ENCODE data around the gene SERPIND1.
"Not testable (repeated sequence)": the region's sequence is repeated elsewhere in the genome, so short reads cannot be mapped to it uniquely, and the experiment has no call there.

Gene SERPIND1

GRCh38 chr22:20773793-20774212, at the start of gene SERPIND1:
SERPIND1 (plus strand) TSS chr22:20774113; CDS start chr22:20779313, 5,200 bp downstream.
- no peak for DNase-seq (ENCODE audit: low spot score)

- DNase-seq (ENCODE audit: low spot score): no peak
Observed at GRCh38 chr22:20724676-20725454, 49.0 kb upstream of the SERPIND1 start.

GRCh38 chr22:20725987-20726558, 47.8 kb upstream of the SERPIND1 start:
- no peak for DNase-seq (ENCODE audit: low spot score)

GRCh38 chr22:20727118-20728015, 46.5 kb upstream of the SERPIND1 start:
- DNase-seq (ENCODE audit: low spot score): no peak

- DNase-seq (ENCODE audit: low spot score): no peak
Observed at GRCh38 chr22:20728523-20729190, 45.3 kb upstream of the SERPIND1 start.

- no peak for DNase-seq (ENCODE audit: low spot score)
Observed at GRCh38 chr22:20729194-20729593, 44.7 kb upstream of the SERPIND1 start.

- not testable (repeated sequence) for DNase-seq (ENCODE audit: low spot score)
Observed at GRCh38 chr22:20732431-20732830, 41.5 kb upstream of the SERPIND1 start.

GRCh38 chr22:20735356-20736162, 38.4 kb upstream of the SERPIND1 start:
- not testable (repeated sequence) for DNase-seq (ENCODE audit: low spot score)

GRCh38 chr22:20736891-20737290, 37.0 kb upstream of the SERPIND1 start:
- DNase-seq (ENCODE audit: low spot score): not testable (repeated sequence)

GRCh38 chr22:20738394-20739089, 35.4 kb upstream of the SERPIND1 start:
- DNase-seq (ENCODE audit: low spot score): no peak

GRCh38 chr22:20740222-20740951, 33.5 kb upstream of the SERPIND1 start:
- DNase-seq (ENCODE audit: low spot score): no peak

GRCh38 chr22:20741008-20741633, 32.8 kb upstream of the SERPIND1 start:
- DNase-seq (ENCODE audit: low spot score): no peak

GRCh38 chr22:20741634-20742581, 32.0 kb upstream of the SERPIND1 start:
- DNase-seq (ENCODE audit: low spot score): peak; percentile 18

GRCh38 chr22:20742764-20743163, 31.1 kb upstream of the SERPIND1 start:
- DNase-seq (ENCODE audit: low spot score): no peak

- no peak for DNase-seq (ENCODE audit: low spot score)
Observed at GRCh38 chr22:20744456-20744855, 29.5 kb upstream of the SERPIND1 start.

- DNase-seq (ENCODE audit: low spot score): no peak
Observed at GRCh38 chr22:20745119-20745518, 28.8 kb upstream of the SERPIND1 start.

GRCh38 chr22:20746431-20747189, 27.3 kb upstream of the SERPIND1 start:
- no peak for DNase-seq (ENCODE audit: low spot score)

Measured in hepatic stellate cell (primary cell).